GM23338 (cell line): ENCODE results near the gene ALPL. TPM values are rescaled to one million over a fixed set of nuclear protein-coding genes. Genes with fewer than 3 reads are reported as not detected.

Experiments
- ATAC-seq: fragments of 200-7000 bp; cut with Tn5 transposase; 3 replicates; pipeline ENCODE4 v1.9.1; 2020
- DNase-seq: peaks from one replicate; pipeline ENCODE4 v3.0.0-alpha.2; 2015; ENCODE audit warnings: low spot score
- H2AFZ ChIP-seq: fragments of 200-600 bp; sonication (generic); 2 replicates; pipeline ENCODE4 v1.8.0; 2016; ENCODE audit warnings: antibody characterized with exemption, mild to moderate bottlenecking, moderate library complexity
- H3F3A ChIP-seq: fragments of 200-600 bp; sonication (generic); replicated peaks from 2 replicates; pipeline ENCODE4 v1.8.0; 2017; ENCODE audit warnings: antibody characterized with exemption, mixed run types, low read depth
- H3K27ac ChIP-seq: fragments of 200-600 bp; sonication (generic); 2 replicates; pipeline ENCODE4 v1.6.1; 2016; ENCODE audit warnings: low read depth
- H3K27me3 ChIP-seq: fragments of 200-600 bp; sonication (generic); 2 replicates; pipeline ENCODE4 v1.8.0; 2016; ENCODE audit warnings: mild to moderate bottlenecking, mixed run types, moderate library complexity; ENCODE audit not compliant: insufficient read depth
- H3K36me3 ChIP-seq: fragments of 200-600 bp; sonication (generic); 2 replicates; pipeline ENCODE4 v1.8.0; 2016; ENCODE audit warnings: mild to moderate bottlenecking; ENCODE audit not compliant: insufficient read depth
- H3K4me1 ChIP-seq: fragments of 200-600 bp; sonication (generic); 2 replicates; pipeline ENCODE4 v1.8.0; 2016; ENCODE audit warnings: mild to moderate bottlenecking, moderate library complexity; ENCODE audit not compliant: insufficient read depth
- H3K4me2 ChIP-seq: fragments of 200-600 bp; sonication (generic); 2 replicates; pipeline ENCODE4 v1.7.1; 2017; ENCODE audit warnings: mixed run types
- H3K4me3 ChIP-seq: fragments of 200-600 bp; sonication (generic); 2 replicates; pipeline ENCODE4 v1.6.1; 2016; ENCODE audit warnings: mixed run types
- H3K79me2 ChIP-seq: fragments of 200-600 bp; sonication (generic); replicated peaks from 2 replicates; pipeline ENCODE4 v1.8.0; 2017; ENCODE audit warnings: mild to moderate bottlenecking; ENCODE audit not compliant: insufficient read depth
- H3K9me2 ChIP-seq: fragments of 200-600 bp; sonication (generic); 2 replicates; pipeline ENCODE4 v1.8.0; 2017; ENCODE audit not compliant: insufficient read depth
- H4K20me1 ChIP-seq: fragments of 200-600 bp; sonication (generic); replicated peaks from 2 replicates; pipeline ENCODE4 v1.8.0; 2017; ENCODE audit warnings: mild to moderate bottlenecking; ENCODE audit not compliant: insufficient read depth
- H3K27ac Mint-ChIP-seq: 2 replicates; pipeline ENCODE4 v1.8.0; 2020; ENCODE audit warnings: inconsistent platforms, mild to moderate bottlenecking, moderate library complexity, mixed read lengths
- H3K27me3 Mint-ChIP-seq: 3 replicates; pipeline ENCODE4 v1.8.0; 2022; ENCODE audit warnings: low read depth, mild to moderate bottlenecking, moderate library complexity, mixed read lengths, inconsistent platforms; ENCODE audit not compliant: insufficient read depth, poor library complexity
- H3K36me3 Mint-ChIP-seq: 3 replicates; pipeline ENCODE4 v1.8.0; 2021; ENCODE audit warnings: low read depth, mild to moderate bottlenecking, inconsistent platforms, moderate library complexity, mixed read lengths
- H3K4me1 Mint-ChIP-seq: 3 replicates; pipeline ENCODE4 v1.8.0; 2020; ENCODE audit warnings: mild to moderate bottlenecking, inconsistent platforms, mixed read lengths
- H3K4me3 Mint-ChIP-seq: 3 replicates; pipeline ENCODE4 v1.8.0; 2021; ENCODE audit warnings: moderate library complexity, mild to moderate bottlenecking, inconsistent platforms, mixed read lengths
- H3K9me3 Mint-ChIP-seq: 3 replicates; pipeline ENCODE4 v1.8.0; 2020; ENCODE audit warnings: moderate library complexity, mild to moderate bottlenecking, inconsistent platforms, mixed read lengths
- CREB1 ChIP-seq: fragments of 250-450 bp; sonication (Bioruptor Pico); IDR thresholded peaks from 2 replicates; pipeline ENCODE4 v1.5.0; 2020; ENCODE audit warnings: low read depth, mild to moderate bottlenecking, moderate library complexity
- CTCF ChIP-seq, 2 experiments: fragments of 200-600 bp in 1 of 2; sonication (generic) in 1 of 2; conservative IDR thresholded peaks; 2 replicates each; pipeline versions ENCODE4 v1.5.1 to v1.6.1; 2016 to 2017; ENCODE audit warnings: antibody characterized with exemption in 2 of 2, low read depth in 2 of 2, mild to moderate bottlenecking in 2 of 2, moderate library complexity in 1 of 2
- EZH2 ChIP-seq: fragments of 200-600 bp; sonication (generic); IDR thresholded peaks from one replicate; pipeline ENCODE4 v1.8.0; 2017; ENCODE audit warnings: antibody characterized with exemption, mild to moderate bottlenecking, low read depth; ENCODE audit not compliant: unreplicated experiment
- JUNB ChIP-seq: IDR thresholded peaks from one replicate; pipeline ENCODE4 v1.6.1; 2016; ENCODE audit warnings: antibody characterized with exemption; ENCODE audit not compliant: unreplicated experiment
- NANOG ChIP-seq: IDR thresholded peaks from 2 replicates; pipeline ENCODE4 v1.6.1; 2016; ENCODE audit warnings: antibody characterized with exemption, borderline replicate concordance
- REST ChIP-seq: IDR thresholded peaks from one replicate; pipeline ENCODE4 v1.6.1; 2018; ENCODE audit warnings: antibody characterized with exemption; ENCODE audit not compliant: unreplicated experiment
- STAT1 ChIP-seq: IDR thresholded peaks from one replicate; pipeline ENCODE4 v1.6.1; 2016; ENCODE audit warnings: antibody characterized with exemption; ENCODE audit not compliant: unreplicated experiment
- ZNF114 ChIP-seq: fragments of 250-450 bp; sonication (Bioruptor Pico); IDR thresholded peaks from 2 replicates; pipeline ENCODE4 v1.5.0; 2020; ENCODE audit warnings: mild to moderate bottlenecking, moderate library complexity
- ZNF331 ChIP-seq: fragments of 250-450 bp; sonication (Bioruptor Pico); IDR thresholded peaks from 2 replicates; pipeline ENCODE4 v1.5.0; 2020; ENCODE audit warnings: low read depth, mild to moderate bottlenecking, moderate library complexity
- ZNF462 ChIP-seq: fragments of 250-450 bp; sonication (Bioruptor Pico); IDR thresholded peaks from 2 replicates; pipeline ENCODE4 v1.5.0; 2020; ENCODE audit warnings: mild to moderate bottlenecking, moderate library complexity
- polyA plus RNA-seq: library from polyadenylated mRNA; unstranded; fragments of >200 nt; fragmentation: Nextera tagmentation; extraction: Ambion mirVana; gene quantifications from 2 replicates; pipeline ENCODE4 v1.2.1, GENCODE V29; 2016
- total RNA-seq: library from RNA; depleted of rRNA; stranded (reverse); fragments of >200 nt; shearing (Covaris generic); gene quantifications from 2 replicates; pipeline ENCODE4 v1.2.3, GENCODE V29; 2014

Gene ALPL
- total and polyA plus RNA-seq, 2 experiments from 2014 or later: 116 to 187 TPM

- TF ChIP-seq ZNF462 (CRISPR knock-in tag) (no peak), EZH2 (no peak), STAT1 (no peak), ZNF114 (CRISPR knock-in tag) (no peak), ZNF331 (CRISPR knock-in tag) (no peak), CTCF (conservative IDR thresholded peaks at IDR 0.05; ENCODE audit: low read depth in 2 of 2) (no peak), JUNB (no peak)
Observed at GRCh38 chr1:21570885-21571284, 61.7 kb downstream of the ALPL start (continued).

- Histone ChIP-seq H3F3A (no peaks in the 10 kb centered on the region), H3K79me2 (no peaks in the 10 kb centered on the region), H3K4me1 (peaks cover 6% of the 10 kb centered on the region; the same call in 1 of the 2 replicates), H3K27me3 (no peaks in the 10 kb centered on the region), H3K9me2 (no peaks in the 10 kb centered on the region), H3K27ac (no peak overlapping the region), H3K4me3 (no peak overlapping the region), H3K4me2 (no peak overlapping the region), H2AFZ (no peak overlapping the region), H3K36me3 (no peaks in the 10 kb centered on the region), H4K20me1 (0 out of 2 replicates have a peak, but pooled peaks cover 3% of the 10 kb centered on the region)
- DNase-seq (no peak), ATAC-seq (no peak)
- H3K27me3 Mint-ChIP-seq: peaks cover 14% of the 10 kb centered on the region
- no peak overlapping the region for H3K27ac Mint-ChIP-seq
- H3K4me3 Mint-ChIP-seq: no peak overlapping the region
- no peaks in the 10 kb centered on the region for H3K9me3 Mint-ChIP-seq
- peaks cover 8% of the 10 kb centered on the region for H3K4me1 Mint-ChIP-seq
- H3K36me3 Mint-ChIP-seq: peaks cover 22% of the 10 kb centered on the region
- TF ChIP-seq CREB1 (CRISPR knock-in tag): no peak
- TF ChIP-seq ZNF331 (CRISPR knock-in tag): no peak
- TF ChIP-seq EZH2: no peak
- TF ChIP-seq CTCF (conservative IDR thresholded peaks at IDR 0.05; ENCODE audit: low read depth in 2 of 2): no peak
- TF ChIP-seq ZNF114 (CRISPR knock-in tag): no peak
- TF ChIP-seq REST: no peak
- no peak for TF ChIP-seq NANOG
- TF ChIP-seq JUNB: no peak
Observed at GRCh38 chr1:21572221-21572620, 63.0 kb downstream of the ALPL start.
